H1 (cell line): Measurements from ENCODE around the gene DHRS3. TPM values are rescaled to one million over a fixed set of nuclear protein-coding genes. Genes with fewer than 3 reads are reported as not detected.

Experiments
- CTCF ChIA-PET: fragments of 300-600 bp; sonication (Branson Sonifier 250); formaldehyde crosslinking; loops from one replicate; lab custom pipeline; 2021; ENCODE audit not compliant: partially characterized antibody; lab: Charles Lee
- POLR2A ChIA-PET: fragments of 300-600 bp; sonication (Branson Sonifier 250); formaldehyde crosslinking; loops from one replicate; lab custom pipeline; 2021; ENCODE audit warnings: inconsistent platforms; ENCODE audit not compliant: partially characterized antibody; lab: Charles Lee
- DNase-seq, 2 experiments: peaks; one replicate each; pipeline versions ENCODE4 v3.0.0 to v3.0.0-alpha.2; 2010 to 2022; ENCODE audit warnings: low spot score in 2 of 2, low read depth in 1 of 2, mixed read lengths in 1 of 2
- FAIRE-seq: peaks from 2 replicates; lab custom pipeline; 2011; peaks lifted over from hg19 to GRCh38; lab: Jason Lieb, UNC
- H2AFZ ChIP-seq: 2 replicates; pipeline ENCODE4 v1.8.1; 2012; ENCODE audit warnings: low read length, inconsistent platforms
- H2AK5ac ChIP-seq: 2 replicates; pipeline ENCODE4 v1.6.1; 2013; ENCODE audit warnings: low read depth, low read length
- H2BK120ac ChIP-seq: replicated peaks from 2 replicates; pipeline ENCODE3; 2013; ENCODE audit warnings: low read depth, low read length, inconsistent platforms
- H2BK12ac ChIP-seq: 2 replicates; pipeline ENCODE4 v1.6.1; 2013; ENCODE audit warnings: low read depth, low read length
- H2BK15ac ChIP-seq: 2 replicates; pipeline ENCODE4 v1.6.1; 2013; ENCODE audit warnings: low read length
- H2BK20ac ChIP-seq: 2 replicates; pipeline ENCODE4 v1.6.1; 2013; ENCODE audit warnings: low read length
- H2BK5ac ChIP-seq: 2 replicates; pipeline ENCODE4 v1.6.1; 2013; ENCODE audit warnings: low read depth, low read length
- H3K14ac ChIP-seq: 2 replicates; pipeline ENCODE4 v1.6.1; 2013; ENCODE audit warnings: inconsistent platforms; ENCODE audit not compliant: insufficient read length
- H3K18ac ChIP-seq: 2 replicates; pipeline ENCODE4 v1.6.1; 2013; ENCODE audit warnings: low read length; ENCODE audit errors: extremely low read depth
- H3K23ac ChIP-seq: 2 replicates; pipeline ENCODE4 v1.6.1; 2013; ENCODE audit warnings: inconsistent platforms; ENCODE audit not compliant: insufficient read length
- H3K23me2 ChIP-seq: 2 replicates; pipeline ENCODE4 v1.6.1; 2013; ENCODE audit warnings: low read depth, low read length
- H3K27ac ChIP-seq: 2 replicates; pipeline ENCODE4 v1.6.1; 2011; ENCODE audit warnings: low read depth, low read length, inconsistent platforms
- H3K27me3 ChIP-seq, 4 experiments: replicated peaks in 1 of 4; 1 replicate in 1 of 4; 2 replicates in 3 of 4; pipeline versions ENCODE4 v1.6.1 to v1.8.1; 2011 to 2013; ENCODE audit warnings: low read length in 3 of 4, mild to moderate bottlenecking in 3 of 4, inconsistent platforms in 2 of 4, mixed read lengths in 2 of 4, moderate library complexity in 1 of 4; ENCODE audit not compliant: control insufficient read depth in 3 of 4, insufficient read depth in 3 of 4; ENCODE audit errors: extremely low read depth in 1 of 4
- H3K36me3 ChIP-seq, 4 experiments: 2 replicates each; pipeline versions ENCODE4 v1.6.1 to v1.8.1; 2011 to 2013; ENCODE audit warnings: mild to moderate bottlenecking in 4 of 4, low read length in 3 of 4, moderate library complexity in 2 of 4, control low read depth in 1 of 4, inconsistent platforms in 1 of 4; ENCODE audit not compliant: insufficient read depth in 4 of 4, control insufficient read depth in 2 of 4
- H3K4ac ChIP-seq: replicated peaks from 2 replicates; pipeline ENCODE3; 2013; ENCODE audit warnings: low read length, low read depth, mixed read lengths, inconsistent platforms; ENCODE audit not compliant: insufficient read length
- H3K4me1 ChIP-seq, 4 experiments: replicated peaks in 1 of 4; 1 replicate in 1 of 4; 2 replicates in 3 of 4; pipeline versions ENCODE4 v1.6.1 to v1.8.1; 2011 to 2013; ENCODE audit warnings: low read length in 3 of 4, inconsistent platforms in 2 of 4, mixed read lengths in 1 of 4; ENCODE audit not compliant: insufficient read depth in 4 of 4, control insufficient read depth in 3 of 4
- H3K4me2 ChIP-seq, 2 experiments: 2 replicates each; pipeline versions ENCODE4 v1.6.1 to v1.8.1; 2011 to 2013; ENCODE audit warnings: low read depth in 2 of 2, low read length in 2 of 2, control low read depth in 1 of 2, inconsistent platforms in 1 of 2, mild to moderate bottlenecking in 1 of 2; ENCODE audit not compliant: insufficient read depth in 1 of 2
- H3K4me3 ChIP-seq, 4 experiments: fragments of 200-600, 300-600 bp in 1 of 4; sonication (generic), shearing (Covaris generic), sonication (Bioruptor Twin) in 1 of 4; 2 replicates each; pipeline versions ENCODE4 v1.5.1 to v1.8.1; 2011 to 2016; ENCODE audit warnings: low read length in 4 of 4, low read depth in 3 of 4, control low read depth in 2 of 4, inconsistent platforms in 2 of 4, mild to moderate bottlenecking in 2 of 4, mixed read lengths in 1 of 4, moderate library complexity in 1 of 4; ENCODE audit not compliant: insufficient read depth in 2 of 4; ENCODE audit errors: extremely low read depth in 1 of 4
- H3K56ac ChIP-seq: replicated peaks from 2 replicates; pipeline ENCODE3; 2013; ENCODE audit warnings: low read depth, mild to moderate bottlenecking, mixed read lengths, low read length, inconsistent platforms; ENCODE audit not compliant: insufficient read length
- H3K79me1 ChIP-seq: 2 replicates; pipeline ENCODE4 v1.6.1; 2013; ENCODE audit warnings: low read depth, low read length, control low read depth
- H3K79me2 ChIP-seq, 2 experiments: 2 replicates each; pipeline versions ENCODE4 v1.6.1 to v1.8.1; 2012 to 2013; ENCODE audit warnings: low read length in 2 of 2, mild to moderate bottlenecking in 2 of 2, inconsistent platforms in 1 of 2; ENCODE audit not compliant: insufficient read depth in 2 of 2, control insufficient read depth in 1 of 2
- H3K9ac ChIP-seq, 4 experiments: replicated peaks in 1 of 4; 1 replicate in 1 of 4; 2 replicates in 3 of 4; pipeline versions ENCODE4 v1.6.1 to v1.8.1; 2011 to 2013; ENCODE audit warnings: low read depth in 3 of 4, low read length in 3 of 4, control low read depth in 2 of 4, mild to moderate bottlenecking in 2 of 4, moderate library complexity in 2 of 4, inconsistent platforms in 1 of 4; ENCODE audit errors: extremely low read depth in 1 of 4
- H3K9me3 ChIP-seq, 2 experiments: 2 replicates each; pipeline versions ENCODE4 v1.6.1 to v1.8.1; 2012 to 2013; ENCODE audit warnings: mild to moderate bottlenecking in 2 of 2, moderate library complexity in 2 of 2, control low read depth in 1 of 2, inconsistent platforms in 1 of 2, low read depth in 1 of 2, low read length in 1 of 2, mixed read lengths in 1 of 2; ENCODE audit not compliant: insufficient read depth in 2 of 2
- H4K20me1 ChIP-seq, 2 experiments: replicated peaks in 1 of 2; 2 replicates each; pipeline versions ENCODE3 to v1.8.1; 2011 to 2013; ENCODE audit warnings: inconsistent platforms in 2 of 2, low read length in 2 of 2, mild to moderate bottlenecking in 1 of 2; ENCODE audit not compliant: insufficient read depth in 2 of 2, control insufficient read depth in 1 of 2
- H4K5ac ChIP-seq: 2 replicates; pipeline ENCODE4 v1.6.1; 2013; ENCODE audit warnings: low read length, low read depth, mixed read lengths, inconsistent platforms; ENCODE audit not compliant: insufficient read length
- H4K8ac ChIP-seq: 2 replicates; pipeline ENCODE4 v1.8.0; 2013; ENCODE audit warnings: mild to moderate bottlenecking, moderate library complexity, low read length, inconsistent platforms; ENCODE audit not compliant: insufficient read depth; ENCODE audit errors: extremely low read depth
- H4K91ac ChIP-seq: replicated peaks from 2 replicates; pipeline ENCODE3; 2013; ENCODE audit warnings: low read length, mixed read lengths, inconsistent platforms; ENCODE audit not compliant: insufficient read length
- CTBP2 ChIP-seq: IDR thresholded peaks from 2 replicates; pipeline ENCODE4 v1.7.0; 2011; ENCODE audit warnings: borderline replicate concordance, mild to moderate bottlenecking, moderate library complexity, mixed read lengths, low read length; ENCODE audit not compliant: insufficient read depth, insufficient read length
- EP300 ChIP-seq, 2 experiments: IDR thresholded peaks; 1 replicate in 1 of 2; 2 replicates in 1 of 2; pipeline ENCODE4 v1.6.1; 2011 to 2012; ENCODE audit warnings: low read depth in 2 of 2, low read length in 2 of 2, mild to moderate bottlenecking in 2 of 2, borderline replicate concordance in 1 of 2, inconsistent platforms in 1 of 2, moderate library complexity in 1 of 2
- JUND ChIP-seq: IDR thresholded peaks from 2 replicates; pipeline ENCODE4 v1.6.1; 2011; ENCODE audit warnings: mild to moderate bottlenecking, improper control_type of control experiment, low read length
- NANOG ChIP-seq: IDR thresholded peaks from 2 replicates; pipeline ENCODE4 v1.6.1; 2011; ENCODE audit warnings: low read length, low read depth, mild to moderate bottlenecking, inconsistent platforms; ENCODE audit not compliant: insufficient read depth, poor library complexity, severe bottlenecking
- SP1 ChIP-seq: IDR thresholded peaks from 2 replicates; pipeline ENCODE4 v1.6.1; 2011; ENCODE audit warnings: low read depth, low read length
- WGBS, 2 experiments: shearing (Covaris generic) in 1 of 2; methylation state at CpG; one replicate each; pipeline versions ENCODE4 v1.1.6 to v1.1.7; 2013 to 2015; ENCODE audit warnings: low lambda C conversion rate in 2 of 2, mixed read lengths in 2 of 2, inconsistent platforms in 1 of 2, low coverage in 1 of 2, missing lambda C conversion rate in 1 of 2; ENCODE audit not compliant: insufficient replicate concordance in 2 of 2, insufficient coverage in 1 of 2, insufficient read length in 1 of 2; ENCODE audit errors: extremely low coverage in 1 of 2, missing lambda C conversion rate in 1 of 2; 5-methylcytosine and 5-hydroxymethylcytosine counted together
- polyA plus RNA-seq, 7 experiments: library from polyadenylated mRNA; depleted of rRNA in 3 of 7; stranded (reverse) in 5 of 7; unstranded in 2 of 7; fragments of >200 nt in 5 of 7; fragments of 200-250 nt in 2 of 7; gene quantifications; 1 replicate in 5 of 7; 2 replicates in 1 of 7; 4 replicates in 1 of 7; pipeline versions ENCODE4 v1.2.1 to v1.2.3, GENCODE V29; 2011 to 2013; ENCODE audit warnings: missing spikeins in 2 of 7, mixed read lengths in 2 of 7
- total RNA-seq: library from RNA; stranded (reverse); fragmentation: NEBNext Ultra II Directional; extraction: Animal tissue kit (Norgen Biotek cat#: 25700); gene quantifications from 2 replicates; pipeline ENCODE4 v1.2.1, GENCODE V29; 2021

Gene DHRS3
- total and polyA plus RNA-seq, 2 of the 8 experiments (the other 6 are each of a cell fraction or from before 2014, with no cell fraction given) = 32.5 to 36.4 TPM

DNA sequence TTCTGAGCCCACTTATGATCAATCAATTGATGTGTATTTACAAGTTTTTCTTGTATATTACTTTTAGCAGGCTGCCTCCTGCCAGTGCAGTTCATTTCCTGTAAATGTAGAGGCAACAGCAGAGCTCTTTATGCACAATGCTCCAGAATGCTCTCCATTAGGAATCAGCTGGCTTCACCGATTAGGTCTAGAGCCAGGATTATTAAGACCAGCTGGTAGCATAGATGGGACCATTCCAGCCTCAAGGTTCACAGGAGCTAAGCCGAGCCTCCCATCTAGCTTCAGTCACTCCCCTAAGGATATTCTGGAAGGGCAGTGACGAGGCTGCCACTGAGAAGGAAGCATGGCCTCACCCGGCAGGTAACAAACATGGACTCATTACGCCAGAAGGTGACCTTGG lies 36.8 kb downstream of the DHRS3 start:
- H4K8ac ChIP-seq = no peak overlapping the region
- no peak for DNase-seq
- no peak overlapping the region for H3K4ac ChIP-seq
- H3K79me1 ChIP-seq = no peaks in the 10 kb centered on the region
- H3K4me2 ChIP-seq = no peak overlapping the region
- H3K36me3 ChIP-seq = peaks cover 0 to 41% (median 13%) of the 10 kb centered on the region in 4 experiments; a peak in 6 of 8 replicates
- no peaks in the 10 kb centered on the region for H3K27me3 ChIP-seq
- no peak overlapping the region for H2BK20ac ChIP-seq
- H3K18ac ChIP-seq = no peak overlapping the region
- no peak overlapping the region for H2BK120ac ChIP-seq
- no peak overlapping the region for H2BK15ac ChIP-seq
- H3K4me3 ChIP-seq = no peak overlapping the region
- H3K4me1 ChIP-seq = no peaks in the 10 kb centered on the region; a peak in 1 of 7 replicates
- no peaks in the 10 kb centered on the region for H3K9me3 ChIP-seq
- no peak overlapping the region for H2AFZ ChIP-seq
- H3K23ac ChIP-seq = no peak overlapping the region
- no peak overlapping the region for H2BK12ac ChIP-seq
- FAIRE-seq = no peak
- POLR2A ChIA-PET = interaction anchor here (1.0 to 1.6 kb wide), 3 partner anchors 14 to 48 kb away, joined by 3 to 4 read pairs (median 4); no protein-coding TSS in a partner anchor
- no peak overlapping the region for H3K14ac ChIP-seq
- H3K9ac ChIP-seq = no peak overlapping the region
- no peak overlapping the region for H3K27ac ChIP-seq
- TF ChIP-seq JUND (no peak), EP300 (IDR thresholded peaks at IDR 0.05; ENCODE audit: borderline replicate concordance in 1 of 2, low read depth in 2 of 2, low read length in 2 of 2) (no peak), SP1 (no peak), NANOG (no peak), CTBP2 (no peak)
- 93% methylated on average over 5 of the region's 5 CpGs; no CpG with 5 or more reads in 1 of the 2 experiments for WGBS, 2 experiments
- no peak overlapping the region for H2AK5ac ChIP-seq
- H4K5ac ChIP-seq = no peak overlapping the region
- no peak overlapping the region for H2BK5ac ChIP-seq
- no peak overlapping the region for H4K91ac ChIP-seq
- peaks cover 17% of the 10 kb centered on the region; the same call in 1 of the 2 replicates for H3K23me2 ChIP-seq
- no peaks in the 10 kb centered on the region; a peak in 2 of 4 replicates for H3K79me2 ChIP-seq
- H3K56ac ChIP-seq = no peak overlapping the region
- H4K20me1 ChIP-seq = peaks cover 0 to 18% of the 10 kb centered on the region in 2 experiments
- CTCF ChIA-PET = no interaction called here
